ENCODE data around the gene TRIB2.

The TRIB2 gene

DNA sequence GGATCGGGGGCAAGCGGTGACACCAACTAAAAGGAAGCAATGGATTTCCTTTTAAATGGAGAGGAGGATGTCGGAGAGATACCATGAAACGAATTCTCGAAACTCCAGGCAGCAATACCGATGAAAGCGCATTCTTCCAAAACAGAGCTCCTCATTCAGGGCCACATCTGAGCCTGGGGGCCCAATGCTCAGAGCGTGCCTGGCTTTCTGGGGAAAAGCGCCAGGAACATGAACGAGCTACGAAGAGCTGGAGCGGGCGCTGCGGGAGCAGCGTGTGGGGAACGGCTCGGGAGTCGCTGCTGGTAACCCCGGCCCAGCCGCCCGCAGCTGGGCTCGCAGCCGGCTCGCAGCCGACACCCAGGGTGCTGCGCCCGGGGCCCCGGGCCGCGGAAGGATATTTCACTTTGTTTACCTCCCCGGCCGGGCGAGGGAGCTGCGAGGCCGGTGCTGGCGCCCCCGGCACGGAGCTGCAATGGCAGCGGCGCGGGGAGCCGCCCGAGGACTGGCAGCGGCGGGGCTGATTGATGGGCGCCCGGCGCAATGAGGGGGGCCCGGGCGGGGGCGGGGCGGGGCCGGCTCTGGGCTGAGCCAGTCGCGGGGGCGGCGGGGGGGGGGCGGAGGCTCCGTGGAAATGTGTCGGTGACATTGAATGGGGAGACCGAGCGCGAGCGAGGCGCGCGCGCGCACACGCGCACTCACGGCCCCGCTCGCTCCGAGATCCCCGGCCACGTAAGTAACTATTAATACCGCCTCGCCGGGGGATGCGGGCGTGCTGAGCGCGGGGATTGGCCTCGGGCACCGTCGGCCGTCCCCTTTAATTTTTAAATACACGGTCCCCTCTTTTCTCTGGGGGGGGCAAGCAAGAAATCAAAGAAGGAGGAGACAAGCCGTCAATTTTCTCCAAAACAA is at the start of gene TRIB2:
TRIB2 (plus strand) TSS at position 655 of the 909 bp plus-strand sequence. CDS start 1,372 bp downstream, outside the sequence.
- H3K27ac ChIP-seq = peak within 1 kb of the TSS; percentile 87
- in situ Hi-C loops (cut with HindIII; ENCODE audit: low pct_ligation_motif_present, low sequenced_read_pairs) = loop anchor here (25.0 kb wide), 2 partner anchors 404 to 854 kb away; no protein-coding TSS in a partner anchor
- DNase-seq = peak; percentile 87

DNA sequence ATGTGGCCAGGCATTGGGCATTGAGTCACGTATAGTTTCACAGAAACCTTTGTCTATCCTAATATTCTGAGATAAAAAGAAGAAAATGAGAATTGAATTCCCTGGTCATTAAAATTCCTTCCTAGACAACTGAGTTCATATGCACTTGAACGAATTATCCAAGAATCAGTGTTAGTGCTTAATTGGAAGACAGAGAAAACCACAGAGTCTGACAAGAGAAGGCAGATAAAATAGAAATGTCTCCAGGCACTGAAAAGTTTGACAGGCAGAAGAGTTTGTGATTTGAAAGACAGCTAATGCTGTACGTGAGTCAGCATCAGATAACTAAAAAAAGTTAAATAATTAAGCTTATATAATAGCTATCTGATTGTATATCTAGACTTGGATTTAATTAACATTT is 47.7 kb upstream of the TRIB2 start:
- DNase-seq = no peak
- TF ChIP-seq, protein P1, sequence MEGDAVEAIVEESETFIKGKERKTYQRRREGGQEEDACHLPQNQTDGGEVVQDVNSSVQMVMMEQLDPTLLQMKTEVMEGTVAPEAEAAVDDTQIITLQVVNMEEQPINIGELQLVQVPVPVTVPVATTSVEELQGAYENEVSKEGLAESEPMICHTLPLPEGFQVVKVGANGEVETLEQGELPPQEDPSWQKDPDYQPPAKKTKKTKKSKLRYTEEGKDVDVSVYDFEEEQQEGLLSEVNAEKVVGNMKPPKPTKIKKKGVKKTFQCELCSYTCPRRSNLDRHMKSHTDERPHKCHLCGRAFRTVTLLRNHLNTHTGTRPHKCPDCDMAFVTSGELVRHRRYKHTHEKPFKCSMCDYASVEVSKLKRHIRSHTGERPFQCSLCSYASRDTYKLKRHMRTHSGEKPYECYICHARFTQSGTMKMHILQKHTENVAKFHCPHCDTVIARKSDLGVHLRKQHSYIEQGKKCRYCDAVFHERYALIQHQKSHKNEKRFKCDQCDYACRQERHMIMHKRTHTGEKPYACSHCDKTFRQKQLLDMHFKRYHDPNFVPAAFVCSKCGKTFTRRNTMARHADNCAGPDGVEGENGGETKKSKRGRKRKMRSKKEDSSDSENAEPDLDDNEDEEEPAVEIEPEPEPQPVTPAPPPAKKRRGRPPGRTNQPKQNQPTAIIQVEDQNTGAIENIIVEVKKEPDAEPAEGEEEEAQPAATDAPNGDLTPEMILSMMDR (IDR thresholded peaks at IDR 0.05; ENCODE audit: low read depth, low read length, missing control alignments) = no peak
- Histone ChIP-seq H3K27ac (no peak overlapping the region), H3K27me3 (replicated peaks) (no peaks in the 10 kb centered on the region), H3K36me3 (replicated peaks) (no peaks in the 10 kb centered on the region), H3K4me3 (ENCODE audit: low read depth, low read length) (no peak overlapping the region)
- in situ Hi-C loops (cut with HindIII; ENCODE audit: low pct_ligation_motif_present, low sequenced_read_pairs) = no loop called here

More for the DNA sequence above, at the start of gene TRIB2:
- Histone ChIP-seq H3K27me3 (replicated peaks) (no peaks in the 10 kb centered on the region), H3K36me3 (replicated peaks) (no peaks in the 10 kb centered on the region), H3K4me3 (ENCODE audit: low read depth, low read length) (peak within 1 kb of the TSS; percentile 88)
- TF ChIP-seq, protein P1 (IDR thresholded peaks at IDR 0.05; ENCODE audit: low read depth, low read length, missing control alignments) = no peak

DNA sequence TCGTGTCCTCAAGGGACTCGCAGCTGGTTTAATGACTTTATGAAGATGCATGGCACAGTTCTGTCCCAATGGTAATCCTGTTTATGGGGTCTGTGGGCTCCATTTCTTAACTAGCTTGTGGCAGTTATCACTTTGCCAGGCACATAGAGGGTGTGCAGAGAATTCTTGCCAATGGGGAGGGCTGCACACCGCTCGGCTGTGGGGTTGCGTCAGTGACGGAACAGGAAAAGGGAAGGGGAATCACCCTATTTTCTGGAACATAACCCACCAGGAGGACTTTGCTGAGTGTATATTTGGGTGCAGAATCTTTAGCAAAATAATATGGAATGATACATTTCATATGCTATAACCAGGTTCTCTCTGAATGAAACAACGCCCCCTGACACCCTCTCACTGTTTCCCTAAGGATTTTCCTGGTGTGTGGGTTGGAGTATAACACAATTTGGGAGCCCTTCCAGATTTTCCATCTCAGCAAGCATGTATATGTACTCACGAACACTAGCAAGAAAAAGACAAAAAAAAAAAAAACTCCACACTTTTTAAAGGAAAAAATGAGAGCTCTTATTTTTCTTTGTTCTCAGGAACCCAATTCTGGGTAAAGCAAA is 43.9 kb upstream of the TRIB2 start:
- in situ Hi-C loops (cut with HindIII; ENCODE audit: low pct_ligation_motif_present, low sequenced_read_pairs) = no loop called here
- TF ChIP-seq, protein P1 (IDR thresholded peaks at IDR 0.05; ENCODE audit: low read depth, low read length, missing control alignments) = no peak
- Histone ChIP-seq H3K4me3 (ENCODE audit: low read depth, low read length) (no peak overlapping the region), H3K36me3 (replicated peaks) (no peaks in the 10 kb centered on the region), H3K27me3 (replicated peaks) (no peaks in the 10 kb centered on the region), H3K27ac (no peak overlapping the region)
- no peak for DNase-seq

DNA sequence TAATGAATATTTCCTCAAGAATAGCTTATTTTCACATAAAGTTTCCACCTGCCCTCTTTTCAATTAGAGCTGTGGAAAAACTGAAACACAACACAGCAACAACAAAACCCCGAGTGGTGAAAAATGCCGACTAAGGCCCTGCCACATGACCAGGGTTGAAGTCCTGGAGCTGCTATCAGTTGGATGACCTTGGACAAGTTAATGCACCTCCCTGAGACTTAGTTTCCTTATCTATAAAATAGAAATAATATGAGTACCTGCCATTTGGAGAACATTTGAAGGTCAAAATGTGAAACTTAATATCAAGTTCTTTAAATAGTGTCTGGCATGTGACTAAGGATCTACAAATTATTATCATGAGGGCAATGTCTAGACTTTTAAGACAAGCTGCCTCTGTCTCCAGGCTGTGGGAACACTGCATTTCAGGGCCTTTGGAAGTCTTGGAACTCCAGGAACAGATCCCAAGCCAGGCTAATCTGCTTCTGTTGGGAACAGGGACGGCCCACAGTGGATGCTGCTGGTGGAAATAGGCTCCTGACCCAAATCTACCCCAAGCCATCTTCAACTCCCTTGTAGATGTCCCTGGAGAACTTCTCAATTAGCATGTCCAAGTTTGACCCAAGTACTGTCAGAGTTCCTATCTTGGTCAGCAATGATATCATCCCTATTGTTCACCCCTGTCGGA is 42.0 kb upstream of the TRIB2 start:
- no peak for DNase-seq
- in situ Hi-C loops (cut with HindIII; ENCODE audit: low pct_ligation_motif_present, low sequenced_read_pairs) = no loop called here
- TF ChIP-seq, protein P1 (IDR thresholded peaks at IDR 0.05; ENCODE audit: low read depth, low read length, missing control alignments) = no peak
- no peaks in the 10 kb centered on the region for H3K27me3 ChIP-seq (replicated peaks)
- no peak overlapping the region for H3K27ac ChIP-seq
- no peak overlapping the region for H3K4me3 ChIP-seq (ENCODE audit: low read depth, low read length)
- H3K36me3 ChIP-seq (replicated peaks) = no peaks in the 10 kb centered on the region

DNA sequence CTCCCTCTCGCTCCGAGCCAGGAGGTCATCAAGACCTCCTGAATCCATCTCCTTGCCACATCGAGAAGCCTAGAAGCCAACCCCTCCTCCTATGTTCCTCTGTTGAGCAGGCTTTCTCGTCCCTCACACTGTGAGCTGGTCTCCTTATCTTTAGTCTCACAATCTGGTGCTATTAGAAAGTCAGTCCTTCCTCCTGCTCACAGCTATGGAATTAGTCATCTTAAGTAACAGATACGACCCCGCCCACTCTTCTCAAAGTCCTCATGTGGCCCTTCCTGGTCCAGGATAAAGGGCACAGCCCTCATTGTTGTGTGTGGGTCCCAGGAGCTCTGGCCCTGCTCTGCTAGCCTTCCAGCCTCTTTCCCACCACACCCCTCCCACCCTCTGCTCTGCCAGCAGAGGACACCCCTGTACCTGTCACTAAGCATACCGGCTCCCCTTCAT is 41.4 kb upstream of the TRIB2 start:
- peak; percentile 76 for DNase-seq
- Histone ChIP-seq H3K27ac (no peak overlapping the region), H3K27me3 (replicated peaks) (no peaks in the 10 kb centered on the region), H3K4me3 (ENCODE audit: low read depth, low read length) (no peak overlapping the region), H3K36me3 (replicated peaks) (no peaks in the 10 kb centered on the region)
- in situ Hi-C loops (cut with HindIII; ENCODE audit: low pct_ligation_motif_present, low sequenced_read_pairs) = no loop called here
- TF ChIP-seq, protein P1 (IDR thresholded peaks at IDR 0.05; ENCODE audit: low read depth, low read length, missing control alignments) = peak; percentile 6

Measured in brain microvascular endothelial cell (primary cell).